ENCODE data around the gene ATP2B2.
"Not testable (repeated sequence)": the region's sequence is repeated elsewhere in the genome, so short reads cannot be mapped to it uniquely, and the experiment has no call there.

The ATP2B2 gene

GRCh38 chr3:10310578-10310977, 194.8 kb downstream of the ATP2B2 start:
- H3K4me3 ChIP-seq (ENCODE audit: low read depth, low read length): no peak overlapping the region

GRCh38 chr3:10309736-10310135, 195.7 kb downstream of the ATP2B2 start:
- no peak overlapping the region for H3K4me3 ChIP-seq (ENCODE audit: low read depth, low read length)

- no peak overlapping the region for H3K4me3 ChIP-seq (ENCODE audit: low read depth, low read length)
Observed at GRCh38 chr3:10308678-10309077, 196.7 kb downstream of the ATP2B2 start.

GRCh38 chr3:10306156-10306555, 199.2 kb downstream of the ATP2B2 start:
- no peak overlapping the region for H3K4me3 ChIP-seq (ENCODE audit: low read depth, low read length)

- no peak overlapping the region for H3K4me3 ChIP-seq (ENCODE audit: low read depth, low read length)
Observed at GRCh38 chr3:10305331-10305902, 200.0 kb downstream of the ATP2B2 start.

- no peak overlapping the region for H3K4me3 ChIP-seq (ENCODE audit: low read depth, low read length)
Observed at GRCh38 chr3:10304905-10305304, 200.5 kb downstream of the ATP2B2 start.

- no peak overlapping the region for H3K4me3 ChIP-seq (ENCODE audit: low read depth, low read length)
Observed at GRCh38 chr3:10303785-10304184, 201.6 kb downstream of the ATP2B2 start.

GRCh38 chr3:10303105-10303504, 202.3 kb downstream of the ATP2B2 start:
- no peak overlapping the region for H3K4me3 ChIP-seq (ENCODE audit: low read depth, low read length)

- H3K4me3 ChIP-seq (ENCODE audit: low read depth, low read length): no peak overlapping the region
Observed at GRCh38 chr3:10300087-10300486, 205.3 kb downstream of the ATP2B2 start.

GRCh38 chr3:10299679-10300078, 205.7 kb downstream of the ATP2B2 start:
- no peak overlapping the region for H3K4me3 ChIP-seq (ENCODE audit: low read depth, low read length)

GRCh38 chr3:10299175-10299574, 206.2 kb downstream of the ATP2B2 start:
- no peak overlapping the region for H3K4me3 ChIP-seq (ENCODE audit: low read depth, low read length)

- not testable (repeated sequence) for H3K4me3 ChIP-seq (ENCODE audit: low read depth, low read length)
Observed at GRCh38 chr3:10298064-10298463, 207.3 kb downstream of the ATP2B2 start.

GRCh38 chr3:10294030-10294586, 211.3 kb downstream of the ATP2B2 start:
- no peak overlapping the region for H3K4me3 ChIP-seq (ENCODE audit: low read depth, low read length)

- no peak within 1 kb of the TSS for H3K4me3 ChIP-seq (ENCODE audit: low read depth, low read length)
Observed at GRCh38 chr3:10292505-10293419, 212.6 kb downstream of the ATP2B2 start, which contains the start of gene GHRL. TSS of gene GHRL (minus strand) at chr3:10292947. CDS start at chr3:10290180, 2,767 bp downstream.

- H3K4me3 ChIP-seq (ENCODE audit: low read depth, low read length): no peak overlapping the region
Observed at GRCh38 chr3:10291641-10292040, 213.7 kb downstream of the ATP2B2 start.

GRCh38 chr3:10290481-10291176, 214.8 kb downstream of the ATP2B2 start:
- no peak overlapping the region for H3K4me3 ChIP-seq (ENCODE audit: low read depth, low read length)

GRCh38 chr3:10289787-10290355, 215.5 kb downstream of the ATP2B2 start:
- H3K4me3 ChIP-seq (ENCODE audit: low read depth, low read length): no peak overlapping the region

GRCh38 chr3:10289077-10289476, 216.3 kb downstream of the ATP2B2 start:
- no peak overlapping the region for H3K4me3 ChIP-seq (ENCODE audit: low read depth, low read length)

GRCh38 chr3:10288575-10288960, 216.8 kb downstream of the ATP2B2 start:
- H3K4me3 ChIP-seq (ENCODE audit: low read depth, low read length): no peak overlapping the region

GRCh38 chr3:10287936-10288574, 217.3 kb downstream of the ATP2B2 start:
- no peak overlapping the region for H3K4me3 ChIP-seq (ENCODE audit: low read depth, low read length)
